SU-DHL-6 (cell line): ENCODE data around the gene RHOV.

ENCODE experiments used
- H2AFZ ChIP-seq: fragments of 200-600 bp; sonication (generic); 2 replicates; pipeline ENCODE4 v1.6.1; 2014; ENCODE audit warnings: low read depth, mild to moderate bottlenecking, moderate library complexity, mixed read lengths, antibody characterized with exemption, low read length; ENCODE audit not compliant: severe bottlenecking
- H3F3A ChIP-seq: fragments of 200-600 bp; shearing (Covaris generic); 2 replicates; pipeline ENCODE4 v1.6.0; 2016; ENCODE audit warnings: antibody characterized with exemption, mild to moderate bottlenecking; ENCODE audit not compliant: insufficient read depth
- H3K27ac ChIP-seq: fragments of 200-600 bp; sonication (generic); 2 replicates; pipeline ENCODE4 v1.5.1; 2016; ENCODE audit warnings: low read depth, mild to moderate bottlenecking, low read length, moderate library complexity, mixed read lengths
- H3K27me3 ChIP-seq: fragments of 200-600 bp; sonication (generic), shearing (Covaris generic); 2 replicates; pipeline ENCODE4 v1.6.0; 2014; ENCODE audit warnings: mild to moderate bottlenecking, low read length
- H3K36me3 ChIP-seq: fragments of 200-600 bp; sonication (generic); 2 replicates; pipeline ENCODE4 v1.6.1; 2014; ENCODE audit warnings: mild to moderate bottlenecking, low read length, mixed read lengths
- H3K4me2 ChIP-seq: fragments of 300-600, 200-600 bp; shearing (Covaris generic), sonication (generic); 2 replicates; pipeline ENCODE4 v1.6.0; 2014; ENCODE audit warnings: low read length, low read depth, mild to moderate bottlenecking; ENCODE audit not compliant: poor library complexity, severe bottlenecking
- H3K4me3 ChIP-seq: fragments of 200-600 bp; sonication (generic); 2 replicates; pipeline ENCODE4 v1.5.1; 2014; ENCODE audit warnings: antibody characterized with exemption, low read length, mild to moderate bottlenecking, mixed read lengths; ENCODE audit not compliant: insufficient read depth, poor library complexity, severe bottlenecking
- H3K79me2 ChIP-seq: fragments of 200-600 bp; sonication (generic); 2 replicates; pipeline ENCODE4 v1.6.1; 2014; ENCODE audit warnings: mild to moderate bottlenecking, low read length, moderate library complexity; ENCODE audit not compliant: insufficient read depth
- H3K9ac ChIP-seq: fragments of 200-600 bp; sonication (generic); 2 replicates; pipeline ENCODE4 v1.7.0; 2014; ENCODE audit warnings: mild to moderate bottlenecking, low read length
- H3K9me2 ChIP-seq: fragments of 200-600 bp; sonication (generic); replicated peaks from 2 replicates; pipeline ENCODE4 v1.6.1; 2014; ENCODE audit warnings: low read length; ENCODE audit not compliant: insufficient read depth
- H3K9me3 ChIP-seq: fragments of 200-600 bp; sonication (generic); 2 replicates; pipeline ENCODE4 v1.6.1; 2014; ENCODE audit warnings: low read length, mixed read lengths; ENCODE audit not compliant: insufficient read depth
- H4K20me1 ChIP-seq: fragments of 200-600 bp; sonication (generic); 2 replicates; pipeline ENCODE4 v1.6.1; 2014; ENCODE audit warnings: low read depth, mild to moderate bottlenecking, antibody characterized with exemption, low read length, moderate library complexity, mixed read lengths
- CTCF ChIP-seq: fragments of 200-600 bp; sonication (generic); IDR thresholded peaks from one replicate; pipeline ENCODE4 v1.5.1; 2017; ENCODE audit warnings: antibody characterized with exemption, mild to moderate bottlenecking, low read length, moderate library complexity; ENCODE audit not compliant: insufficient read depth, poor library complexity, severe bottlenecking
- EZH2phosphoT487 ChIP-seq: fragments of 200-600 bp; sonication (generic), shearing (Covaris generic); conservative IDR thresholded peaks from 2 replicates; pipeline ENCODE4 v1.6.1; 2018; ENCODE audit warnings: mild to moderate bottlenecking, antibody characterized with exemption, low read length, moderate library complexity, mixed read lengths

RHOV gene

GRCh38 chr15:40836020-40836419 is 38.0 kb downstream of the RHOV start:
- Histone ChIP-seq H3K4me2 (no peak overlapping the region), H3K4me3 (no peak overlapping the region), H3K9me3 (no peaks in the 10 kb centered on the region), H3F3A (no peaks in the 10 kb centered on the region), H3K9ac (no peak overlapping the region), H3K27me3 (no peaks in the 10 kb centered on the region), H3K36me3 (no peaks in the 10 kb centered on the region), H4K20me1 (no peaks in the 10 kb centered on the region), H3K27ac (no peak overlapping the region), H3K9me2 (no peaks in the 10 kb centered on the region), H3K79me2 (no peaks in the 10 kb centered on the region), H2AFZ (no peak overlapping the region)
- TF ChIP-seq EZH2phosphoT487: no peak
- TF ChIP-seq CTCF: no peak

GRCh38 chr15:40832903-40833302 is 41.1 kb downstream of the RHOV start:
- TF ChIP-seq CTCF (no peak), EZH2phosphoT487 (no peak)
- Histone ChIP-seq H3K36me3 (no peaks in the 10 kb centered on the region), H3K9me2 (no peaks in the 10 kb centered on the region), H3K4me3 (no peak overlapping the region), H3K9ac (no peak overlapping the region), H4K20me1 (no peaks in the 10 kb centered on the region), H3K27me3 (no peaks in the 10 kb centered on the region), H3F3A (no peaks in the 10 kb centered on the region), H2AFZ (no peak overlapping the region), H3K9me3 (no peaks in the 10 kb centered on the region), H3K79me2 (no peaks in the 10 kb centered on the region), H3K4me2 (no peak overlapping the region), H3K27ac (no peak overlapping the region)

DNA sequence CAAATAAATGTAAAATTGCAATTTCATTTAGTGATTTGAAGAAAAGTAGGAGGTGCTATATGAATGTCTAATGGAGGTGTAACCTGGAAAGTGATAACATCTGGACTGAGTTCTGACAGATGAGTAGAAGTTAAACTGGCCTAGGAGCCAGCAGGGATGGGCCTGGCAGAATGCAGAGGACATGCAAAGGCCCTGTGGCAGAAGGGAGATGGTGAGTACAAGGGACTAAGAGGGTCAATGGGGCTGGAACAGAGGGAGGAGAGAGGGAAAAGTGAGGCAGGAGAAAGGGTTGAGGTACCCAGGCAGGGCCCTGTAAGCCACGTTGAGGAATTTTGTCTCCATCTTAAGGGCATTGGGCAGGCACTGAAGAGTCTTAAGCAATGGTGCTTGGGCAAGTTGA is 42.2 kb downstream of the RHOV start:
- Histone ChIP-seq H4K20me1 (no peaks in the 10 kb centered on the region), H3K79me2 (no peaks in the 10 kb centered on the region), H2AFZ (no peak overlapping the region), H3F3A (no peaks in the 10 kb centered on the region), H3K36me3 (no peaks in the 10 kb centered on the region), H3K27me3 (no peaks in the 10 kb centered on the region), H3K9me3 (no peaks in the 10 kb centered on the region), H3K4me3 (no peak overlapping the region), H3K9ac (no peak overlapping the region), H3K4me2 (no peak overlapping the region), H3K9me2 (no peaks in the 10 kb centered on the region), H3K27ac (no peak overlapping the region)
- TF ChIP-seq EZH2phosphoT487 (no peak), CTCF (no peak)

- H3K4me2 ChIP-seq: no peak overlapping the region
- no peak overlapping the region for H2AFZ ChIP-seq
These were observed 43.1 kb downstream of the RHOV start for GRCh38 chr15:40830884-40831283.

More at GRCh38 chr15:40830884-40831283, 43.1 kb downstream of the RHOV start:
- Histone ChIP-seq H3K9me3 (no peaks in the 10 kb centered on the region), H3K9me2 (no peaks in the 10 kb centered on the region), H3K27ac (no peak overlapping the region), H3K36me3 (no peaks in the 10 kb centered on the region), H3K4me3 (no peak overlapping the region), H3K79me2 (no peaks in the 10 kb centered on the region), H3F3A (no peaks in the 10 kb centered on the region), H4K20me1 (no peaks in the 10 kb centered on the region), H3K27me3 (no peaks in the 10 kb centered on the region), H3K9ac (no peak overlapping the region)
- no peak for TF ChIP-seq CTCF
- TF ChIP-seq EZH2phosphoT487: no peak
